Gastroesophageal sphincter (tissue), 2 donors: ENCODE results near the gene C1orf50.

Experiments used
- EP300 ChIP-seq: sonication (generic); formaldehyde crosslinking; IDR thresholded peaks from one replicate; pipeline ENCODE4 v1.6.1; 2017; ENCODE audit warnings: antibody characterized with exemption, mild to moderate bottlenecking
- POLR2A ChIP-seq, 2 donors: fragments of 450-650 bp; IDR thresholded peaks; one replicate each; pipeline ENCODE4 v1.6.1; 2017; ENCODE audit warnings: antibody characterized with exemption in 2 of 2, mild to moderate bottlenecking in 2 of 2, moderate library complexity in 1 of 2
- POLR2AphosphoS5 ChIP-seq: sonication (generic); formaldehyde crosslinking; IDR thresholded peaks from one replicate; pipeline ENCODE4 v1.6.1; 2017; ENCODE audit warnings: antibody characterized with exemption

DNA sequence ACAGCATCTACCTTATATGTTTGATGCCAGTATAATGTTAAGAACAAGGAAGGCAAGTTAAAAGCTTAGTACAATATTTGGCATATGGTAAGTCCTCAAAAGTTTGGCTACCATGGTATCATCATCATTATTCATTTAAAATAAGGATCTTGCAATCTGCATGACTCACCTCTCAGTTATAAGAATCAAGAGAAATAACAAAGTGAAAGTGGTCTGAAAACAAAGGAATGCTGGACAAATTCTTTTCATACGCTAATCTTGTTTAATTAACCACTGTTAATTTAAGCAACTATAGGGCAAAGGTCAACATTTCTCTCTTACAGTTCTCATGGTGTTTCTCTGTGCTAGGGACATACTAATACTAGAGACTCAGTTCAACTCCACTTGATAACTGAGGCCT is 14.0 kb upstream of the C1orf50 start:
- TF ChIP-seq POLR2A (IDR thresholded peaks at IDR 0.05), result no peak
- TF ChIP-seq EP300, result no peak
- no peak for TF ChIP-seq POLR2AphosphoS5
